A375 (cell line): ENCODE results near the gene CAMTA2. TPM values are rescaled to one million over a fixed set of nuclear protein-coding genes. Genes with fewer than 3 reads are reported as not detected.

Source experiments
- small RNA-seq: library from RNA; depleted of rRNA; stranded (forward); fragments of <200 nt; gene quantifications from one replicate; pipeline ENCODE3, GENCODE V24; 2014
- total RNA-seq: library from RNA; depleted of rRNA; stranded (reverse); fragments of >200 nt; shearing (Covaris generic); gene quantifications from 2 replicates; pipeline ENCODE4 v1.2.3, GENCODE V29; 2014; rRNA removed

The CAMTA2 gene
- 25.6 and 46.7 TPM in 2 replicates for total RNA-seq

DNA sequence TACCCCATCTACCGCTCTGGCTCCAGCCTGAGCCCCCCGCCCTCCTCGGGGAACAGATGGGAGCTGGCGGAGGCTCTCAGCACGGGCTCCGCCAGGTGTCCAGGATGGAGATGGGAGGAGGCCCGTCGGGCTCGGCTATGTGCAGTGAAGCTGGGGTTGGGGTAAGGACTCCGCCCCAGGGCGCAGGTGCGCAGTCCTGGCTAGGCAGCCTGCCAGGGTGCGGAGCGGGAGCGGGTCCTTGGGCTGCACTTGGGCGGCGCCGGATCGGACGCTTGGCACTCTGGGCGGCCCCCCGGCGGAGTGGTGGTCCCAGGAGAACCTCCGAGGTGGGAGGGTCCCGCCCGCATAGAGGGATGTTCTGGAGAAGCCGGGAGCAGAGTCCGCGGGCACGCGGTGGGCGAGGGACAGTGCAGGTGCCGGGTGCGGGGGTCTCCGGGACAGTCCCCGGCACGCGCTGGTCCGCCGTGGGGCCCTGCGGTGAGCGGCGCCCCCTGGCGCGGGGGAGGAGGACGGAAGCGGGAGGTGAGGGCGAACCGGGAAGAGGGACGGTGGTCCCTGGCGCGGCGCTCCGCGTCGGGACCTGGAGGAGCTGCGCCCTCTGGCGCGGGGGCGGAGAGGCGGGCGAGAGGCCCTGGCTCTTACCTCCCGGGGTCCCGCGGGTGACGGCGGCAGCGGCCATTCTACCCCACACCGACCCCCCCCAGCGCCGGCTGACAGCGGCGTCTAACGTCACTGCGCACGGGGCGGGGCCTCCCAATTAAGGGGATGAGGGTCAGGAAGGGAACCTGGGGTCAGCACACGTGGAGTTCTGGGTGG lies at the start of gene CAMTA2:
TSS of gene CAMTA2 (minus strand) at position 725 of the 816 bp plus-strand sequence. CDS start 1,453 bp downstream, outside the sequence.

GRCh38 chr17:5035315-5035714 lies 47.8 kb upstream of the CAMTA2 start, which contains the start of gene SLC52A1:
Gene SLC52A1 (minus strand): TSS chr17:5035426. CDS start chr17:5034606, 820 bp downstream.

GRCh38 chr17:4997302-4998026 lies 10.0 kb upstream of the CAMTA2 start, which contains the start of the genes INCA1 and KIF1C:
Gene INCA1 (minus strand): TSS chr17:4997522. CDS start chr17:4994437, 3,085 bp downstream.
Gene KIF1C (plus strand): TSS chr17:4997950. CDS start chr17:5000247, 2,297 bp downstream.

GRCh38 chr17:4967539-4968485 lies 19.7 kb downstream of the CAMTA2 start, which contains the start of gene SPAG7:
Gene SPAG7 (minus strand): TSS chr17:4967817. CDS start chr17:4967804, 13 bp downstream.

GRCh38 chr17:4950746-4951204 lies 36.7 kb downstream of the CAMTA2 start, which contains the start of gene ENO3:
Gene ENO3 (plus strand): TSS chr17:4951119. CDS start chr17:4951830, 711 bp downstream.

GRCh38 chr17:4948166-4948930 lies 39.1 kb downstream of the CAMTA2 start, which contains the start of gene PFN1:
Gene PFN1 (minus strand): TSS chr17:4948530. CDS start chr17:4948394, 136 bp downstream.

DNA sequence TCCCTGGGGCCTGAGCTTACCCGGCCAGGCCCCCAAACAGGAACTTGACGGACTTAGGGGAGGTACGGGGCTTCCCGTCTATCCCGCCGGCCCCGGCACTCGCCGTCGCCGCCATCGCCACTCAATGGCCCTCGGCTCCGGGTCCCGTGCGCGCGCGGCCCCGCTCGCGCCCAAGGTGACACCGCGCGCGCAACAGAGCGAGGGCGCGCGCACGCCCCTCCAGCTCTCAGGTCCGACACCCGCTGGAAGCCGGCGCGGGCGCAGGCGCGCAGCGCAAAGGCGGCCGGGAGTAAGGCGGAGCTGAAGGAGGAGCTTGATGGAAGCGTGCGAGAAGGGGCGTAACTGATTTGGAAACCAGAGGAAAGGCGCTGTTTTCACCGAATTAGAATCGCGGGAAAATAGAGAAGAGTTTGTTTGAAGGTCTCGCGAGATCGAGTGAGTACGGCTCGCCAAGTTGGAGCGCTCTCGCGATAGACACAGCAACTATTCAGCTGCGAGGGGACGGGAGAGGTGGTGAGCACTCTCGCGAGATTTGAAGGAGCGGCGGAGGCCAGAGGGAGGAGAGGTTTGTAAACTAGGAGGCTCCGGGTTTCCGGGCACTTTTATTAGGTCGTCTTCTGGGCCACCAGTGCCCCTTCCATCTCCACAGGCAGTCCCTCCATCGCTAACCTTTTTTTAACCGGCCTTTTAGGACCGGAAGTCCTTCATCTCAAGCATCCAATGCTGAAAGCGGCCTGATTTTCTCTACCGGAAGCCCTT lies 47.5 kb downstream of the CAMTA2 start, which contains the start of the genes RNF167 and SLC25A11:
TSS of gene RNF167 (plus strand) at position 473 of the 759 bp plus-strand sequence. CDS start 642 bp downstream, outside the sequence.
TSS of gene SLC25A11 (minus strand) at position 251 of the 759 bp plus-strand sequence. CDS start at position 115, 136 bp downstream.

DNA sequence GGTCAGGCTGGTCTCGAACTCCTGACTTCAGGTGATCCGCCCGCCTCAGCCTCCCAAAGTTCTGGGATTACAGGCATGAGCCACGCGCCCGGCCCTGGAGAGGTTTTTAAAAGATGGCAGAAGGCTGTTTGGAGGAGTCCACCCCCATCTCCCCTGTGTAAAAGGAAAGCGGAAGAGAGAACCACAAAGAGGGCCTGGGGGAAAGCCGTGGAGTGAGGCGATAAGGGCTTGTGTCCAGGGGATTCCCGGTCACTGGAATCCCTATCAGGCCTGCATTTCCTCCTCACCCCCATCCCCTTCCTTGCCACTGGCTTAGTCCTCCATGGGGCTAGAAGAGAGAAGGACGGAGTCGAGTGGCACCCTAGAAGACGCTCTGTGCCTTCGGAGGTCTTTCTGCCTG lies 55.5 kb downstream of the CAMTA2 start, which contains the start of gene GP1BA:
TSS of gene GP1BA (plus strand) at position 315 of the 400 bp plus-strand sequence. CDS start 328 bp downstream, outside the sequence.

Small RNA genes lying within 50 kb of the gene (small RNA-seq; reads per million reads assigned to genes)
- gene MIR6864 (not detected), gene MIR6865 (not detected)

Other genes starting within 250 kb of the CAMTA2 start
- 0.27 and 0.38 TPM in 2 replicates for gene ZMYND15, start 247.8 kb downstream of the CAMTA2 start, total RNA-seq
- gene CXCL16, start 247.7 kb downstream of the CAMTA2 start, total RNA-seq = 4.0 and 4.1 TPM in 2 replicates
- gene TM4SF5, start 215.8 kb downstream of the CAMTA2 start, total RNA-seq = not detected in 2 replicates
- 0.26 TPM in 1 of 2 replicates, not detected in the other for gene VMO1, start 201.3 kb downstream of the CAMTA2 start, total RNA-seq
- gene GLTPD2, start 198.7 kb downstream of the CAMTA2 start, total RNA-seq = not detected in 2 replicates
- 200 and 223 TPM in 2 replicates for gene PSMB6, start 191.5 kb downstream of the CAMTA2 start, total RNA-seq
- gene PLD2, start 180.5 kb downstream of the CAMTA2 start, total RNA-seq = 19.5 and 26.8 TPM in 2 replicates
- gene MINK1, start 154.3 kb downstream of the CAMTA2 start, total RNA-seq = 33.7 and 33.8 TPM in 2 replicates
- gene C17orf107, start 88.1 kb downstream of the CAMTA2 start, total RNA-seq = 0.45 and 0.53 TPM in 2 replicates
- 0.19 and 0.38 TPM in 2 replicates for gene CHRNE, start 84.6 kb downstream of the CAMTA2 start, total RNA-seq
- not detected in 2 replicates for gene GP1BA, start 55.4 kb downstream of the CAMTA2 start, total RNA-seq
- gene SLC25A11, start 47.6 kb downstream of the CAMTA2 start, total RNA-seq = 83.0 and 86.7 TPM in 2 replicates
- 43.8 and 50.1 TPM in 2 replicates for gene RNF167, start 47.4 kb downstream of the CAMTA2 start, total RNA-seq
- gene PFN1, start 39.1 kb downstream of the CAMTA2 start, total RNA-seq = 1,994 and 2,456 TPM in 2 replicates
- 7.2 and 8.6 TPM in 2 replicates for gene ENO3, start 36.6 kb downstream of the CAMTA2 start, total RNA-seq
- gene SPAG7, start 19.9 kb downstream of the CAMTA2 start, total RNA-seq = 90.5 and 106 TPM in 2 replicates
- 0.72 TPM in 1 of 2 replicates, not detected in the other for gene INCA1, start 9.8 kb upstream of the CAMTA2 start, total RNA-seq
- gene KIF1C, start 10.3 kb upstream of the CAMTA2 start, total RNA-seq = 39.6 and 46.3 TPM in 2 replicates
- not detected in 2 replicates for gene SLC52A1, start 47.8 kb upstream of the CAMTA2 start, total RNA-seq
- not detected in 2 replicates for gene ZFP3, start 90.8 kb upstream of the CAMTA2 start, total RNA-seq
- gene ZNF232, start 124.2 kb upstream of the CAMTA2 start, total RNA-seq = 19.4 and 20.4 TPM in 2 replicates
- not detected in 2 replicates for gene USP6, start 128.4 kb upstream of the CAMTA2 start, total RNA-seq
- 16.3 and 17.7 TPM in 2 replicates for gene ZNF594, start 204.2 kb upstream of the CAMTA2 start, total RNA-seq
- gene SCIMP, start 247.2 kb upstream of the CAMTA2 start, total RNA-seq = not detected in 2 replicates